ENCODE measurements around the gene TPRG1.

DNA sequence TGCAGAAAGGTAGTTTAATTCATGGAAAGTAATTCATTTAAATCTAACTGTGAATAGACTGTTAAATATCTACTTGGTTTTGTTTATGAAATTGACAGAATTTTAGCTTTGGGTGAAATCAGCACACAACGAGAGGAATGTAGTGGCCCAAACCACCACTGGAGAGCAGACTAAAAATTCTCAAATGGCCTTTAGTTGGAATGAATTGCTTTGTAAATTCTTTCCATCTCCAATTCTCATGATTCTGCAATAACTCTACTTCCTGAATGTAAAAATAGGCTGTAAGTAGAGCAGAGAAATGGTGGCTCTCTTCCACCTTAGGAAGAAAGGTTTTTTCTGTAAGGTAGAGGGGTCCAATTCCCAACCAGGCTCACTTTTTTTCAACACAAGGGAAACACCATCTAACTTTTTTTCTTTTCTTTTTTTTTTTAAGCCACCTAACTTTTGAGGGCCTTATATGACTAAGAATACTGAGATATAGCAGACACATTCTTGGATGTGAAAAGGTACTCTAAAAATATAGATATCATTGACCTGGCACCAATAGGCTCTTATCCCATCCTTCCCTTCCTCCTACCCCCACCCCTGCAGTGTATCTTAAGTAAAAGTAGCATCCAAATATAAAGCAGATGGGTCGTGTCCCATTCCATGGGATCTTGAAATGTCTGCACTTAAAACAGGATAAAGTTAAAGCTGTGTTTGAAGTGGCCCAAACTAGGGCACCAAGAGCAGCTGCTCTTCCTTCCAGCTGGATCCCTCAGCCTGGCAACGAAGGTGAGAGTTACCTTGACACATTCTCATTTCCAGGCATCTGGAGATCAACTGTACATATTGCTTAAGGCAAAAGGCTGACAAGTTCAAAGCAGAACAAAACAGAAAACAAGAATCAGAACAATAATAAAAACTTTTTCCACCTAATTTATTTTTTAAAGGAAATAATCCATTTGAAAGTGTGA is 194.1 kb downstream of the TPRG1 start:
- TF ChIP-seq, protein P1, sequence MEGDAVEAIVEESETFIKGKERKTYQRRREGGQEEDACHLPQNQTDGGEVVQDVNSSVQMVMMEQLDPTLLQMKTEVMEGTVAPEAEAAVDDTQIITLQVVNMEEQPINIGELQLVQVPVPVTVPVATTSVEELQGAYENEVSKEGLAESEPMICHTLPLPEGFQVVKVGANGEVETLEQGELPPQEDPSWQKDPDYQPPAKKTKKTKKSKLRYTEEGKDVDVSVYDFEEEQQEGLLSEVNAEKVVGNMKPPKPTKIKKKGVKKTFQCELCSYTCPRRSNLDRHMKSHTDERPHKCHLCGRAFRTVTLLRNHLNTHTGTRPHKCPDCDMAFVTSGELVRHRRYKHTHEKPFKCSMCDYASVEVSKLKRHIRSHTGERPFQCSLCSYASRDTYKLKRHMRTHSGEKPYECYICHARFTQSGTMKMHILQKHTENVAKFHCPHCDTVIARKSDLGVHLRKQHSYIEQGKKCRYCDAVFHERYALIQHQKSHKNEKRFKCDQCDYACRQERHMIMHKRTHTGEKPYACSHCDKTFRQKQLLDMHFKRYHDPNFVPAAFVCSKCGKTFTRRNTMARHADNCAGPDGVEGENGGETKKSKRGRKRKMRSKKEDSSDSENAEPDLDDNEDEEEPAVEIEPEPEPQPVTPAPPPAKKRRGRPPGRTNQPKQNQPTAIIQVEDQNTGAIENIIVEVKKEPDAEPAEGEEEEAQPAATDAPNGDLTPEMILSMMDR (IDR thresholded peaks at IDR 0.05): peak in 1 of 4 donors; percentile 5
- no peak for TF ChIP-seq POLR2A (IDR thresholded peaks at IDR 0.05)

All from right lobe of liver (tissue), 4 donors.